K562 (cell line): ENCODE data around the gene BEST1. TPM values are rescaled to one million over a fixed set of nuclear protein-coding genes. Genes with fewer than 3 reads are reported as not detected.
A peak's percentile ranks its signal among the peaks of the same experiment; 100 is the strongest.

Experiments
- ATAC-seq: fragments of 200-7000 bp; cut with Tn5 transposase; 3 replicates; pipeline ENCODE4 v1.9.1; 2020; ENCODE audit warnings: moderate library complexity
- BruUV-seq: library from RNA; stranded (reverse); fragments of 400-500 nt; replicated peaks from 2 replicates; lab custom pipeline; 2021; lab: Mats Ljungman, UMichigan
- CTCF ChIA-PET: fragments of 300-600 bp; formaldehyde crosslinking; extraction: SDS; loops from one replicate; lab custom pipeline; 2021; ENCODE audit warnings: low intra/inter-chr PET ratio; lab: Yijun Ruan, JAX
- POLR2A ChIA-PET: fragments of 300-600, 350-650 bp; sonication (Branson Sonifier 250); formaldehyde crosslinking; extraction: SDS; loops from one replicate; lab custom pipeline; 2021; ENCODE audit warnings: antibody characterized with exemption, inconsistent platforms; lab: Yijun Ruan, JAX
- DNase-seq, 4 experiments: peaks; one replicate each; pipeline versions ENCODE4 v3.0.0 to v3.0.0-alpha.2; 2011 to 2018; ENCODE audit warnings: low spot score in 3 of 4, mixed read lengths in 3 of 4; ENCODE audit errors: extremely low read depth in 1 of 4
- FAIRE-seq: peaks from 2 replicates; lab custom pipeline; 2011; peaks lifted over from hg19 to GRCh38; lab: Jason Lieb, UNC
- H2AFZ ChIP-seq: 2 replicates; pipeline ENCODE4 v1.6.0; 2011; ENCODE audit warnings: low read depth, low read length, control low read depth, inconsistent platforms
- H3K27ac ChIP-seq: fragments of 200-600 bp; 3 replicates; pipeline ENCODE4 v1.8.0; 2011; ENCODE audit warnings: low read depth, mild to moderate bottlenecking, control low read depth, inconsistent platforms, low read length, moderate library complexity, mixed read lengths; ENCODE audit errors: extremely low read depth
- H3K27me3 ChIP-seq, 2 experiments: fragments of 300-600 bp in 1 of 2; 2 replicates in 1 of 2; 3 replicates in 1 of 2; pipeline versions ENCODE4 v1.6.0 to v1.8.0; 2011; ENCODE audit warnings: inconsistent platforms in 2 of 2, low read length in 2 of 2, mild to moderate bottlenecking in 1 of 2, mixed read lengths in 1 of 2, moderate library complexity in 1 of 2; ENCODE audit not compliant: control insufficient read depth in 2 of 2, insufficient read depth in 2 of 2
- H3K36me3 ChIP-seq: fragments of 300-600 bp; 3 replicates; pipeline ENCODE4 v1.8.0; 2011; ENCODE audit warnings: mild to moderate bottlenecking, low read length, inconsistent platforms; ENCODE audit not compliant: control insufficient read depth, insufficient read depth
- H3K4me1 ChIP-seq, 2 experiments: fragments of 200-600 bp in 1 of 2; replicated peaks in 1 of 2; 2 replicates in 1 of 2; 3 replicates in 1 of 2; pipeline versions ENCODE4 v1.5.1 to v1.8.0; 2011; ENCODE audit warnings: inconsistent platforms in 2 of 2, low read length in 2 of 2, mild to moderate bottlenecking in 1 of 2, mixed read lengths in 1 of 2, moderate library complexity in 1 of 2; ENCODE audit not compliant: control insufficient read depth in 2 of 2, insufficient read depth in 2 of 2
- H3K4me2 ChIP-seq: 2 replicates; pipeline ENCODE4 v1.6.1; 2011; ENCODE audit warnings: low read length, control low read depth, inconsistent platforms, mixed read lengths; ENCODE audit not compliant: insufficient read depth
- H3K4me3 ChIP-seq: fragments of 200-600 bp; sonication (generic), shearing (Covaris generic); 2 replicates; pipeline ENCODE4 v1.5.1; 2016; ENCODE audit warnings: control low read depth, inconsistent platforms
- H3K79me2 ChIP-seq: fragments of 200-600 bp; 3 replicates; pipeline ENCODE4 v1.8.0; 2011; ENCODE audit warnings: low read length, inconsistent platforms; ENCODE audit not compliant: control insufficient read depth, insufficient read depth
- H3K9ac ChIP-seq, 2 experiments: 2 replicates each; pipeline versions ENCODE4 v1.6.0 to v1.6.1; 2011; ENCODE audit warnings: low read depth in 2 of 2, low read length in 2 of 2, control low read depth in 1 of 2, inconsistent platforms in 1 of 2, mild to moderate bottlenecking in 1 of 2, mixed read lengths in 1 of 2; ENCODE audit not compliant: insufficient read depth in 1 of 2
- H3K9me1 ChIP-seq: one replicate; pipeline ENCODE4 v1.6.0; 2011; ENCODE audit warnings: inconsistent platforms, mild to moderate bottlenecking, low read length, moderate library complexity; ENCODE audit not compliant: control insufficient read depth, insufficient read depth
- H3K9me3 ChIP-seq: replicated peaks from 2 replicates; pipeline ENCODE4 v1.5.1; 2011; ENCODE audit warnings: low read depth, low read length, inconsistent platforms; ENCODE audit not compliant: control insufficient read depth, insufficient read depth
- H4K20me1 ChIP-seq: replicated peaks from 2 replicates; pipeline ENCODE4 v1.6.1; 2011; ENCODE audit warnings: low read length, inconsistent platforms, mixed read lengths; ENCODE audit not compliant: control insufficient read depth, insufficient read depth
- CBX2 ChIP-seq: fragments of 200-600 bp; sonication (generic); IDR thresholded peaks from one replicate; pipeline ENCODE4 v1.6.1; 2012; ENCODE audit warnings: mild to moderate bottlenecking, low read length, inconsistent platforms; ENCODE audit not compliant: insufficient read depth, poor library complexity, severe bottlenecking
- CEBPB ChIP-seq: fragments of 450-650 bp; IDR thresholded peaks from 2 replicates; pipeline ENCODE4 v1.6.1; 2016; ENCODE audit warnings: missing genetic modification characterization, missing compliant biosample characterization
- CEBPG ChIP-seq, 3 experiments: fragments of 200-800 bp in 1 of 3; sonication (Bioruptor generic) in 1 of 3; sonication (generic) in 1 of 3; formaldehyde crosslinking in 1 of 3; IDR thresholded peaks in 2 of 3; conservative IDR thresholded peaks in 1 of 3; 2 replicates each; pipeline versions ENCODE4 v1.6.1 to v1.8.0; 2016 to 2022; ENCODE audit warnings: missing compliant biosample characterization in 2 of 3, missing genetic modification characterization in 2 of 3, mild to moderate bottlenecking in 1 of 3, missing genetic modification reagents in 1 of 3
- FOSL1 ChIP-seq: fragments of 200-800 bp; sonication (Bioruptor generic); conservative IDR thresholded peaks from 2 replicates; pipeline ENCODE4 v1.6.1; 2016; ENCODE audit warnings: missing genetic modification characterization, missing compliant biosample characterization
- FOXK2 ChIP-seq, 2 experiments: fragments of 450-650 bp; IDR thresholded peaks in 1 of 2; conservative IDR thresholded peaks in 1 of 2; 2 replicates each; pipeline ENCODE4 v1.6.1; 2016; ENCODE audit warnings: low read depth in 2 of 2, mild to moderate bottlenecking in 1 of 2
- NFE2 ChIP-seq: IDR thresholded peaks from 2 replicates; pipeline ENCODE4 v1.6.1; 2014; ENCODE audit warnings: antibody characterized with exemption, low read depth
- NR2F6 ChIP-seq: fragments of 450-650 bp; formaldehyde crosslinking; IDR thresholded peaks from 2 replicates; pipeline ENCODE4 v1.4.0; 2020; ENCODE audit warnings: mild to moderate bottlenecking
- POLR2G ChIP-seq: fragments of 200-400 bp; formaldehyde crosslinking; IDR thresholded peaks from 2 replicates; pipeline ENCODE4 v1.6.1; 2017; ENCODE audit warnings: low read depth, mild to moderate bottlenecking, antibody characterized with exemption, low read length, moderate library complexity
- RHOXF2B ChIP-seq: fragments of 250-450 bp; sonication (Bioruptor Pico); conservative IDR thresholded peaks from 2 replicates; pipeline ENCODE4 v1.5.1; 2021
- SMAD4 ChIP-seq: fragments of 250-450 bp; sonication (Bioruptor Pico); conservative IDR thresholded peaks from 2 replicates; pipeline ENCODE4 v1.8.0; 2021; ENCODE audit warnings: inconsistent platforms, mild to moderate bottlenecking, moderate library complexity
- SMARCA5 ChIP-seq: fragments of 450-650 bp; IDR thresholded peaks from 2 replicates; pipeline ENCODE4 v1.6.1; 2016
- STAG1 ChIP-seq: sonication (generic); formaldehyde crosslinking; IDR thresholded peaks from 2 replicates; pipeline ENCODE4 v1.5.0; 2020; ENCODE audit warnings: missing genetic modification reagents, borderline replicate concordance
- ZC3H8 ChIP-seq: fragments of 450-650 bp; IDR thresholded peaks from 2 replicates; pipeline ENCODE4 v1.6.1; 2017
- ZNF146 ChIP-seq: IDR thresholded peaks from one replicate; pipeline ENCODE4 v1.6.1; 2018; ENCODE audit warnings: missing compliant biosample characterization; ENCODE audit not compliant: unreplicated experiment
- ZNF586 ChIP-seq: fragments of 450-650 bp; formaldehyde crosslinking; conservative IDR thresholded peaks from 2 replicates; pipeline ENCODE4 v1.4.0; 2020; ENCODE audit warnings: mild to moderate bottlenecking, moderate library complexity
- WGBS: fragments of 100-300 bp; shearing (Covaris generic); methylation state at CpG from one replicate; pipeline ENCODE4 v1.1.6; 2016; ENCODE audit warnings: low coverage, mixed read lengths; ENCODE audit not compliant: insufficient coverage; ENCODE audit errors: missing lambda C conversion rate; 5-methylcytosine and 5-hydroxymethylcytosine counted together
- in situ Hi-C: fragments of 300-500 bp; cut with MboI; formaldehyde crosslinking; loops from 4 replicates; pipeline ENCODE4 v1.15.0; 2018; ENCODE audit warnings: inconsistent platforms, mixed read lengths
- intact Hi-C: fragments of 100-400 bp; cut with micrococcal nuclease; formaldehyde crosslinking; loops from 2 replicates; pipeline ENCODE4 v1.14.2; 2022
- polyA plus RNA-seq, 8 experiments: library from polyadenylated mRNA; depleted of rRNA in 4 of 8; stranded (reverse) in 5 of 8; unstranded in 3 of 8; fragments of >200 nt; fragmentation: Nextera tagmentation in 2 of 8; fragmentation: Illumina TruSeq in 1 of 8; extraction: Ambion mirVana in 2 of 8; extraction: Trizol in 1 of 8; gene quantifications; 2 replicates each; pipeline versions ENCODE4 v1.2.1 to v1.2.3, GENCODE V29; 2011 to 2014; ENCODE audit warnings: inconsistent platforms in 1 of 8, missing spikeins in 1 of 8
- total RNA-seq, 7 experiments: library from RNA; depleted of rRNA in 6 of 7; stranded (reverse); fragments of >200 nt in 6 of 7; fragmentation: Illumina TruSeq in 2 of 7; extraction: Trizol in 2 of 7; gene quantifications; 2 replicates each; pipeline versions ENCODE4 v1.2.1 to v1.2.3, GENCODE V29; 2011 to 2021; ENCODE audit warnings: low replicate concordance in 1 of 7
- TF ChIP-seq, protein P1 (sequence below), 2 experiments: IDR thresholded peaks; 2 replicates each; pipeline ENCODE4 v1.6.1; 2011; ENCODE audit warnings: borderline replicate concordance in 1 of 2, control low read depth in 1 of 2, low read depth in 1 of 2, low read length in 1 of 2, mild to moderate bottlenecking in 1 of 2, mixed read lengths in 1 of 2, moderate library complexity in 1 of 2; ENCODE audit not compliant: insufficient read depth in 1 of 2, insufficient read length in 1 of 2, poor library complexity in 1 of 2, severe bottlenecking in 1 of 2; ENCODE audit errors: extremely low read depth in 1 of 2
- TF ChIP-seq, protein P2 (sequence below): sonication (generic); formaldehyde crosslinking; IDR thresholded peaks from 2 replicates; pipeline ENCODE4 v1.8.0; 2022; ENCODE audit warnings: missing genetic modification reagents, mild to moderate bottlenecking, moderate library complexity, borderline replicate concordance
- TF ChIP-seq, protein P3 (sequence below): fragments of 450-650 bp; formaldehyde crosslinking; IDR thresholded peaks from 2 replicates; pipeline ENCODE4 v1.4.0; 2020; ENCODE audit warnings: mild to moderate bottlenecking, mixed read lengths

BEST1 gene
- total and polyA plus RNA-seq, 9 of the 15 experiments (the other 6 are each of a cell fraction or from before 2014, with no cell fraction given): 0.07 to 1.3 (median 0.40) TPM

DNA sequence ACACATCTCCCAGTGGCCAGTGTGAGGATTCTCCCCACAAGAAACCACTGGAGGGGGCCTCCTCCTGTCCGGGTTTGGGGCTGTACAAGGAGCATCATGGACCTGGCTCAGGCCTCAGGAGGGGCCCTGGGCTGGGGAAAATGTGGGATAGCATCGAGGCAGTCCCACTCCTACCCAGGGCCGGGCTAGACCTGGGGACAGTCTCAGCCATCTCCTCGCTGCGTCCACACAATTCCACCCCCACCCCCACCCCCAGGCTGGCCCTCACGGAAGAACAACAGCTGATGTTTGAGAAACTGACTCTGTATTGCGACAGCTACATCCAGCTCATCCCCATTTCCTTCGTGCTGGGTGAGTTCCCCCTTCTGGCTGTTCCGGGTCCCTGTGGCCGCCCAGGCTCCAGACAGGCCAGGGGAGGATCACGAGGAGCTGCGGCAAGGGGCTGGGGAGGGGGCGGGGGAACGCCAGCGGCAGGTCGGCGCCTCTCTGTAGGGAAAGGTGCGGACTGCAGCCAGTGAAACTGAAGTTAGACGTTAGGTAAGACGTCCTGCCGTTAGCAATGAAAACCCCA is 4.8 kb downstream of the BEST1 start:
- no peak overlapping the region for H3K4me3 ChIP-seq
- no peak for TF ChIP-seq RHOXF2B (CRISPR knock-in tag)
- TF ChIP-seq NR2F6: no peak
- TF ChIP-seq ZC3H8: no peak
- no peak for TF ChIP-seq FOXK2 (conservative IDR thresholded peaks at IDR 0.05 in 1 of 2, IDR thresholded peaks at IDR 0.05 in 1 of 2; ENCODE audit: low read depth in 2 of 2)
- TF ChIP-seq, protein P1, sequence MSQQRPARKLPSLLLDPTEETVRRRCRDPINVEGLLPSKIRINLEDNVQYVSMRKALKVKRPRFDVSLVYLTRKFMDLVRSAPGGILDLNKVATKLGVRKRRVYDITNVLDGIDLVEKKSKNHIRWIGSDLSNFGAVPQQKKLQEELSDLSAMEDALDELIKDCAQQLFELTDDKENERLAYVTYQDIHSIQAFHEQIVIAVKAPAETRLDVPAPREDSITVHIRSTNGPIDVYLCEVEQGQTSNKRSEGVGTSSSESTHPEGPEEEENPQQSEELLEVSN (IDR thresholded peaks at IDR 0.05; ENCODE audit: borderline replicate concordance in 1 of 2, extremely low read depth in 1 of 2, insufficient read depth in 1 of 2, insufficient read length in 1 of 2, low read depth in 1 of 2, low read length in 1 of 2, poor library complexity in 1 of 2, severe bottlenecking in 1 of 2): peak in 1 of 2 experiments; percentile 31
- no peak for TF ChIP-seq ZNF146 (CRISPR knock-in tag)
- TF ChIP-seq, protein P2, sequence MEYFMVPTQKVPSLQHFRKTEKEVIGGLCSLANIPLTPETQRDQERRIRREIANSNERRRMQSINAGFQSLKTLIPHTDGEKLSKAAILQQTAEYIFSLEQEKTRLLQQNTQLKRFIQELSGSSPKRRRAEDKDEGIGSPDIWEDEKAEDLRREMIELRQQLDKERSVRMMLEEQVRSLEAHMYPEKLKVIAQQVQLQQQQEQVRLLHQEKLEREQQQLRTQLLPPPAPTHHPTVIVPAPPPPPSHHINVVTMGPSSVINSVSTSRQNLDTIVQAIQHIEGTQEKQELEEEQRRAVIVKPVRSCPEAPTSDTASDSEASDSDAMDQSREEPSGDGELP (CRISPR knock-in tag): peak; percentile 73
- TF ChIP-seq SMARCA5: no peak
- no peak for TF ChIP-seq POLR2G
- TF ChIP-seq NFE2: no peak
- no peak for TF ChIP-seq STAG1 (CRISPR knock-in tag)
- TF ChIP-seq SMAD4 (CRISPR knock-in tag): no peak
- no peak for TF ChIP-seq FOSL1
- TF ChIP-seq, protein P3, sequence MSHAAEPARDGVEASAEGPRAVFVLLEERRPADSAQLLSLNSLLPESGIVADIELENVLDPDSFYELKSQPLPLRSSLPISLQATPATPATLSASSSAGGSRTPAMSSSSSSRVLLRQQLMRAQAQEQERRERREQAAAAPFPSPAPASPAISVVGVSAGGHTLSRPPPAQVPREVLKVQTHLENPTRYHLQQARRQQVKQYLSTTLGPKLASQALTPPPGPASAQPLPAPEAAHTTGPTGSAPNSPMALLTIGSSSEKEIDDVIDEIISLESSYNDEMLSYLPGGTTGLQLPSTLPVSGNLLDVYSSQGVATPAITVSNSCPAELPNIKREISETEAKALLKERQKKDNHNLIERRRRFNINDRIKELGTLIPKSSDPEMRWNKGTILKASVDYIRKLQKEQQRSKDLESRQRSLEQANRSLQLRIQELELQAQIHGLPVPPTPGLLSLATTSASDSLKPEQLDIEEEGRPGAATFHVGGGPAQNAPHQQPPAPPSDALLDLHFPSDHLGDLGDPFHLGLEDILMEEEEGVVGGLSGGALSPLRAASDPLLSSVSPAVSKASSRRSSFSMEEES (CRISPR knock-in tag): no peak
- no peak for TF ChIP-seq CBX2
- peak; percentile 52; the same call in 1 of the 2 replicates for TF ChIP-seq CEBPG (CRISPR knock-in tag; IDR thresholded peaks at IDR 0.05)
- TF ChIP-seq CEBPG (tag; conservative IDR thresholded peaks at IDR 0.05 in 1 of 2, IDR thresholded peaks at IDR 0.05 in 1 of 2): no peak
- TF ChIP-seq CEBPB (tag): peak; percentile 82
- no peak for TF ChIP-seq ZNF586 (CRISPR knock-in tag)

More for the DNA sequence above, 4.8 kb downstream of the BEST1 start:
- Histone ChIP-seq H3K9ac (peak overlapping the region in 1 of 2 experiments; percentile 67; a peak in 1 of 4 replicates), H3K79me2 (no peaks in the 10 kb centered on the region), H2AFZ (peak overlapping the region; percentile 69), H3K36me3 (no peaks in the 10 kb centered on the region), H3K4me2 (no peak overlapping the region), H3K27me3 (no peaks in the 10 kb centered on the region), H3K9me1 (no peaks in the 10 kb centered on the region), H3K4me1 (peaks cover 35 to 37% of the 10 kb centered on the region in 2 experiments), H3K9me3 (no peaks in the 10 kb centered on the region), H3K27ac (no peak overlapping the region; the same call in 2 of the 3 replicates), H4K20me1 (no peaks in the 10 kb centered on the region)
- 45% methylated on average over 13 of the region's 21 CpGs for WGBS
- DNase-seq (peak in 2 of 4 experiments; percentile 21 to 40), FAIRE-seq (no peak), ATAC-seq (peak; percentile 50)
- intact Hi-C loops (loop anchor here (1.0 kb wide), 1 partner anchor 99 kb away; no protein-coding TSS in a partner anchor), in situ Hi-C loops (loop anchor here (5.0 kb wide), 1 partner anchor 158 kb away; no protein-coding TSS in a partner anchor)
- ChIA-PET POLR2A (interaction anchor here (0.6 to 14.1 kb wide), 2 partner anchors 9 to 40 kb away, joined by 3 to 327 read pairs; partner anchors contain the start of gene FTH1), CTCF (interaction anchor here (1.2 kb wide), 1 partner anchor 153 kb away, joined by 7 read pairs; no protein-coding TSS in a partner anchor)
- no TSS peak for BruUV-seq
